ENCODE data around the gene TMEM200A. TPM values are rescaled to one million over a fixed set of nuclear protein-coding genes. Genes with fewer than 3 reads are reported as not detected.

Gene TMEM200A
- total and polyA plus RNA-seq, 2 of the 8 experiments (the other 6 are each of a cell fraction or from before 2014, with no cell fraction given): 6.2 to 13.9 TPM

GRCh38 chr6:130405549-130405948 lies 39.7 kb downstream of the TMEM200A start:
- H4K8ac ChIP-seq (ENCODE audit: extremely low read depth, insufficient read depth, low read length): 0 out of 2 replicates have a peak overlapping the region, but pooled peaks have one; percentile 57
- H3K18ac ChIP-seq (ENCODE audit: extremely low read depth, low read length): no peak overlapping the region
- H2BK15ac ChIP-seq (ENCODE audit: low read length): no peak overlapping the region
- H4K91ac ChIP-seq (replicated peaks; ENCODE audit: insufficient read length, low read length): peak overlapping the region; percentile 34
- H3K4me2 ChIP-seq (ENCODE audit: insufficient read depth in 1 of 2, low read depth in 2 of 2, low read length in 2 of 2): no peak overlapping the region
- no peak overlapping the region for H4K5ac ChIP-seq (ENCODE audit: insufficient read length, low read depth, low read length)
- peaks cover 0 to 11% of the 10 kb centered on the region in 2 experiments; a peak in 2 of 4 replicates for H3K79me2 ChIP-seq (ENCODE audit: control insufficient read depth in 1 of 2, insufficient read depth in 2 of 2, low read length in 2 of 2)
- DNase-seq (ENCODE audit: low read depth in 1 of 2, low spot score in 2 of 2) (no peak), FAIRE-seq (no peak)
- H3K79me1 ChIP-seq (ENCODE audit: low read depth, low read length): no peaks in the 10 kb centered on the region; the same call in 1 of the 2 replicates
- H3K27me3 ChIP-seq (replicated peaks in 1 of 4; ENCODE audit: control insufficient read depth in 3 of 4, extremely low read depth in 1 of 4, insufficient read depth in 3 of 4, low read length in 3 of 4): no peaks in the 10 kb centered on the region
- H2BK5ac ChIP-seq (ENCODE audit: low read depth, low read length): no peak overlapping the region
- H2BK120ac ChIP-seq (replicated peaks; ENCODE audit: low read depth, low read length): no peak overlapping the region
- no peak overlapping the region for H3K27ac ChIP-seq (ENCODE audit: low read depth, low read length)
- H3K14ac ChIP-seq (ENCODE audit: insufficient read length): no peak overlapping the region
- ChIA-PET POLR2A (ENCODE audit: partially characterized antibody) (no interaction called here), CTCF (ENCODE audit: partially characterized antibody) (interaction anchor here (1.3 kb wide), 1 partner anchor 13 kb away, joined by 4 read pairs; no protein-coding TSS in a partner anchor)
- H3K4me3 ChIP-seq (ENCODE audit: extremely low read depth in 1 of 4, insufficient read depth in 2 of 4, low read depth in 3 of 4, low read length in 4 of 4): no peak overlapping the region
- no peak overlapping the region for H2BK12ac ChIP-seq (ENCODE audit: low read depth, low read length)
- no peak overlapping the region for H3K9ac ChIP-seq (replicated peaks in 1 of 4; ENCODE audit: extremely low read depth in 1 of 4, low read depth in 3 of 4, low read length in 3 of 4)
- H3K9me3 ChIP-seq (ENCODE audit: insufficient read depth in 2 of 2, low read depth in 1 of 2, low read length in 1 of 2): no peaks in the 10 kb centered on the region
- no peak overlapping the region for H3K23ac ChIP-seq (ENCODE audit: insufficient read length)
- H4K20me1 ChIP-seq (replicated peaks in 1 of 2; ENCODE audit: control insufficient read depth in 1 of 2, insufficient read depth in 2 of 2, low read length in 2 of 2): no peaks in the 10 kb centered on the region
- H3K4me1 ChIP-seq (replicated peaks in 1 of 4; ENCODE audit: control insufficient read depth in 3 of 4, insufficient read depth in 4 of 4, low read length in 3 of 4): peaks cover 3 to 9% (median 5%) of the 10 kb centered on the region in 4 experiments; a peak in 4 of 7 replicates
- no peak overlapping the region for H2BK20ac ChIP-seq (ENCODE audit: low read length)
- no peaks in the 10 kb centered on the region for H3K36me3 ChIP-seq (ENCODE audit: control insufficient read depth in 2 of 4, insufficient read depth in 4 of 4, low read length in 3 of 4)
- no peak overlapping the region for H2AFZ ChIP-seq (ENCODE audit: low read length)
- no peak overlapping the region for H2AK5ac ChIP-seq (ENCODE audit: low read depth, low read length)
- no peak overlapping the region for H3K56ac ChIP-seq (replicated peaks; ENCODE audit: insufficient read length, low read depth, low read length)
- H3K4ac ChIP-seq (replicated peaks; ENCODE audit: insufficient read length, low read depth, low read length): no peak overlapping the region
- H3K23me2 ChIP-seq (ENCODE audit: low read depth, low read length): no peaks in the 10 kb centered on the region
- 75% methylated on average over 2 of the region's 2 CpGs; no CpG with 5 or more reads in 1 of the 2 experiments for WGBS, 2 experiments (ENCODE audit: extremely low coverage in 1 of 2, insufficient coverage in 1 of 2, insufficient read length in 1 of 2, insufficient replicate concordance in 2 of 2, low coverage in 1 of 2, low lambda C conversion rate in 2 of 2, missing lambda C conversion rate in 1 of 2)
- TF ChIP-seq TBP (IDR thresholded peaks at IDR 0.05; ENCODE audit: low read depth, low read length): no peak
- no peak for TF ChIP-seq KDM4A (IDR thresholded peaks at IDR 0.05; ENCODE audit: low read depth, low read length, severe bottlenecking)
- TF ChIP-seq EGR1 (IDR thresholded peaks at IDR 0.05; ENCODE audit: borderline replicate concordance, low read depth, low read length): no peak
- TF ChIP-seq YY1 (IDR thresholded peaks at IDR 0.05; ENCODE audit: low read depth, low read length): no peak
- TF ChIP-seq NRF1 (IDR thresholded peaks at IDR 0.05; ENCODE audit: low read depth, low read length): no peak
- no peak for TF ChIP-seq NANOG (IDR thresholded peaks at IDR 0.05; ENCODE audit: insufficient read depth, low read depth, low read length, poor library complexity, severe bottlenecking)
- no peak for TF ChIP-seq JUND (IDR thresholded peaks at IDR 0.05; ENCODE audit: low read length)
- no peak for TF ChIP-seq BCL11A (IDR thresholded peaks at IDR 0.05; ENCODE audit: low read depth in 2 of 2, low read length in 2 of 2)
- no peak for TF ChIP-seq TAF1 (IDR thresholded peaks at IDR 0.05; ENCODE audit: low read depth, low read length)
- TF ChIP-seq SIRT6 (IDR thresholded peaks at IDR 0.05; ENCODE audit: low read length): no peak
- no peak for TF ChIP-seq SP4 (IDR thresholded peaks at IDR 0.05; ENCODE audit: low read length)
- TF ChIP-seq RNF2 (IDR thresholded peaks at IDR 0.05; ENCODE audit: borderline replicate concordance, low read depth, low read length, missing control alignments, poor library complexity, severe bottlenecking): no peak
- no peak for TF ChIP-seq CBX8 (IDR thresholded peaks at IDR 0.05; ENCODE audit: borderline replicate concordance, low read depth, low read length)
